ENCODE results near the gene ASB1. TPM values are rescaled to one million over a fixed set of nuclear protein-coding genes. Genes with fewer than 3 reads are reported as not detected.

The ASB1 gene
- polyA plus RNA-seq, 1 donor (not counting 4 experiments of a cell fraction or from before 2014, with no cell fraction given), result 13.0 TPM

DNA sequence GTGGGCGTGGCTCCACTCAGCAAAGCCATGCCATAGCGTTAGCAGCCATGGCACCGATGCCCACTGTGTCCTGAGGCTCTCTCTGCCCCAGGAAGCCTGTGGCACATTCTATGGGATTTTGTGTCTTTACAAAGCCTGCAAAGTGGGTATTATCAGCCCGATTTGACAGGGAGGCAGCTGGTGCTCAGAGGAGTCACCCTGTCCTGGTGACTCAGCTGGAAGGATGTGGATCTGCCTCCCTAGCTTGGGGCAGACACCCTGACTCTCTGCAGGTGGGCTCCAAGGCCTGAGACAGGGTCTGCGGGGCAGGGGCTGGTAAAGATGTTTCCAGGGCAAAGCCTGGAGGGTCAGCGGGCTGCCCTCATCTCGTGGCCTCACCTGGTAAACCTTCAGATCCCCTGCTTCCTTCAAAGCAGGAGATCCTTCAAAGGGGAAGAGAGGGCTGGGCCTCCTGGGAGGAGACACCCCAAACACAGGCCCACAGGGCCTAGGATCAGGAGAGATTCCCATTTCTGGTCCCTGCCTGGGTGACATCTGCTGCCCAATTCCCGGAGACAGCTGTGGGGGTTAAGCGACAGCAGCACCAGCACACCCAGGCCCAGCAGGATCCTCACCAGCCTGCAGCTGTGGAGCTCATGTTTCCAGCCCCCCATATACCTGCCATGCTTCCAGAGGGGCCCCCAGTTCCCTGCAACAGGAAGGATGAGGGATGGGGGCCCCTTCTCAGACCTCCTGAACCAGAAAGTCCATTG is 3.0 kb upstream of the ASB1 start:
- Histone ChIP-seq H3K4me3 (ENCODE audit: control insufficient read depth in 2 of 3, extremely low read depth in 1 of 3, insufficient read depth in 2 of 3, low read depth in 1 of 3, low read length in 3 of 3) (no peak overlapping the region), H3K9ac (ENCODE audit: control insufficient read depth, extremely low read depth, insufficient read depth, low read length) (no peak overlapping the region), H4K20me1 (ENCODE audit: control insufficient read depth, extremely low read depth, insufficient read depth, low read length) (no peaks in the 10 kb centered on the region), H3K36me3 (ENCODE audit: control insufficient read depth in 2 of 2, extremely low read depth in 1 of 2, insufficient read depth in 2 of 2, low read length in 2 of 2) (peaks cover 0 to 2% of the 10 kb centered on the region in 2 experiments), H3K4me1 (ENCODE audit: control insufficient read depth, extremely low read depth, insufficient read depth, low read length) (peaks cover 14% of the 10 kb centered on the region), H3K27me3 (ENCODE audit: control insufficient read depth, extremely low read depth, insufficient read depth, low read length) (no peaks in the 10 kb centered on the region), H3K79me2 (ENCODE audit: control insufficient read depth, insufficient read depth, low read length) (peaks cover 16% of the 10 kb centered on the region), H3K4me2 (ENCODE audit: control insufficient read depth, extremely low read depth, insufficient read depth, low read depth, low read length) (no peak overlapping the region), H3K27ac (ENCODE audit: control insufficient read depth, insufficient read depth, low read length) (no peak overlapping the region), H3K9me3 (ENCODE audit: control insufficient read depth, low read depth, low read length) (no peaks in the 10 kb centered on the region), H2AFZ (ENCODE audit: control insufficient read depth, low read length) (no peak overlapping the region), H3K9me1 (ENCODE audit: control insufficient read depth, extremely low read depth, insufficient read depth, low read length) (no peaks in the 10 kb centered on the region)
- dilution Hi-C loops (cut with MboI; ENCODE audit: extremely low pct_ligation_motif_present, low sequenced_read_pairs), result no loop called here
- DNase-seq (ENCODE audit: low read depth, low spot score), result no peak
- TF ChIP-seq EZH2 (IDR thresholded peaks at IDR 0.05; ENCODE audit: low read length), result no peak
- TF ChIP-seq, protein P1, sequence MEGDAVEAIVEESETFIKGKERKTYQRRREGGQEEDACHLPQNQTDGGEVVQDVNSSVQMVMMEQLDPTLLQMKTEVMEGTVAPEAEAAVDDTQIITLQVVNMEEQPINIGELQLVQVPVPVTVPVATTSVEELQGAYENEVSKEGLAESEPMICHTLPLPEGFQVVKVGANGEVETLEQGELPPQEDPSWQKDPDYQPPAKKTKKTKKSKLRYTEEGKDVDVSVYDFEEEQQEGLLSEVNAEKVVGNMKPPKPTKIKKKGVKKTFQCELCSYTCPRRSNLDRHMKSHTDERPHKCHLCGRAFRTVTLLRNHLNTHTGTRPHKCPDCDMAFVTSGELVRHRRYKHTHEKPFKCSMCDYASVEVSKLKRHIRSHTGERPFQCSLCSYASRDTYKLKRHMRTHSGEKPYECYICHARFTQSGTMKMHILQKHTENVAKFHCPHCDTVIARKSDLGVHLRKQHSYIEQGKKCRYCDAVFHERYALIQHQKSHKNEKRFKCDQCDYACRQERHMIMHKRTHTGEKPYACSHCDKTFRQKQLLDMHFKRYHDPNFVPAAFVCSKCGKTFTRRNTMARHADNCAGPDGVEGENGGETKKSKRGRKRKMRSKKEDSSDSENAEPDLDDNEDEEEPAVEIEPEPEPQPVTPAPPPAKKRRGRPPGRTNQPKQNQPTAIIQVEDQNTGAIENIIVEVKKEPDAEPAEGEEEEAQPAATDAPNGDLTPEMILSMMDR (optimal IDR thresholded peaks at IDR 0.05 in 1 of 3, IDR thresholded peaks at IDR 0.05 in 1 of 3, conservative IDR thresholded peaks at IDR 0.05 in 1 of 3; ENCODE audit: extremely low read depth in 1 of 3, insufficient read depth in 2 of 3, low read length in 3 of 3), result no peak
- peak; percentile 36 for FAIRE-seq

DNA sequence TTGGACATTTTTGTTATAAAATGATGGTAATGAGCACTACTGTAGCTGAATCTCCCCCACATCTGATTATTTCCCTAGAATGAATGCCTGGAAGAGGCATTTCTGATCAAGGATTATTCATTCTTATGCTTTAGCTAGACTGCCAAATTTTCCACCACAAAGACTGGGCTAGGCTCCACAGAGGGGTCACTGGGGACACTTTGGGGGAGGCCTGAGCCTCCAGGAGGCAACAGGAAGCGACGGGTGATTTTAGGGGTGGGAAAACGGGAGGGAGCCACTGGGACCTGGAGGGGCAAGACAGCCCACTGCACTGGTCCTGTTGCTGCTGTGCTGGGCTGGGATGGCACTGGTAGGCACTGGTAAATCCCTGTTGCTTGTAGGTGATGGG is 2.4 kb upstream of the ASB1 start:
- TF ChIP-seq, protein P1 (optimal IDR thresholded peaks at IDR 0.05 in 1 of 3, IDR thresholded peaks at IDR 0.05 in 1 of 3, conservative IDR thresholded peaks at IDR 0.05 in 1 of 3; ENCODE audit: extremely low read depth in 1 of 3, insufficient read depth in 2 of 3, low read length in 3 of 3), result no peak
- no peak for TF ChIP-seq EZH2 (IDR thresholded peaks at IDR 0.05; ENCODE audit: low read length)
- Histone ChIP-seq H3K4me2 (ENCODE audit: control insufficient read depth, extremely low read depth, insufficient read depth, low read depth, low read length) (no peak overlapping the region), H3K27me3 (ENCODE audit: control insufficient read depth, extremely low read depth, insufficient read depth, low read length) (no peaks in the 10 kb centered on the region), H3K4me1 (ENCODE audit: control insufficient read depth, extremely low read depth, insufficient read depth, low read length) (peaks cover 14% of the 10 kb centered on the region), H3K36me3 (ENCODE audit: control insufficient read depth in 2 of 2, extremely low read depth in 1 of 2, insufficient read depth in 2 of 2, low read length in 2 of 2) (peaks cover 0 to 3% of the 10 kb centered on the region in 2 experiments), H2AFZ (ENCODE audit: control insufficient read depth, low read length) (no peak overlapping the region), H3K27ac (ENCODE audit: control insufficient read depth, insufficient read depth, low read length) (no peak overlapping the region), H3K9me3 (ENCODE audit: control insufficient read depth, low read depth, low read length) (no peaks in the 10 kb centered on the region), H3K79me2 (ENCODE audit: control insufficient read depth, insufficient read depth, low read length) (peaks cover 22% of the 10 kb centered on the region), H3K9ac (ENCODE audit: control insufficient read depth, extremely low read depth, insufficient read depth, low read length) (no peak overlapping the region), H3K4me3 (ENCODE audit: control insufficient read depth in 2 of 3, extremely low read depth in 1 of 3, insufficient read depth in 2 of 3, low read depth in 1 of 3, low read length in 3 of 3) (no peak overlapping the region), H4K20me1 (ENCODE audit: control insufficient read depth, extremely low read depth, insufficient read depth, low read length) (no peaks in the 10 kb centered on the region), H3K9me1 (ENCODE audit: control insufficient read depth, extremely low read depth, insufficient read depth, low read length) (no peaks in the 10 kb centered on the region)
- dilution Hi-C loops (cut with MboI; ENCODE audit: extremely low pct_ligation_motif_present, low sequenced_read_pairs), result no loop called here
- FAIRE-seq (no peak), DNase-seq (ENCODE audit: low read depth, low spot score) (no peak)

Measured in keratinocyte (primary cell).